ENCODE results near the gene WDR75. TPM values are rescaled to one million over a fixed set of nuclear protein-coding genes. Genes with fewer than 3 reads are reported as not detected.

Gene WDR75
- 65.5 TPM for total RNA-seq

DNA sequence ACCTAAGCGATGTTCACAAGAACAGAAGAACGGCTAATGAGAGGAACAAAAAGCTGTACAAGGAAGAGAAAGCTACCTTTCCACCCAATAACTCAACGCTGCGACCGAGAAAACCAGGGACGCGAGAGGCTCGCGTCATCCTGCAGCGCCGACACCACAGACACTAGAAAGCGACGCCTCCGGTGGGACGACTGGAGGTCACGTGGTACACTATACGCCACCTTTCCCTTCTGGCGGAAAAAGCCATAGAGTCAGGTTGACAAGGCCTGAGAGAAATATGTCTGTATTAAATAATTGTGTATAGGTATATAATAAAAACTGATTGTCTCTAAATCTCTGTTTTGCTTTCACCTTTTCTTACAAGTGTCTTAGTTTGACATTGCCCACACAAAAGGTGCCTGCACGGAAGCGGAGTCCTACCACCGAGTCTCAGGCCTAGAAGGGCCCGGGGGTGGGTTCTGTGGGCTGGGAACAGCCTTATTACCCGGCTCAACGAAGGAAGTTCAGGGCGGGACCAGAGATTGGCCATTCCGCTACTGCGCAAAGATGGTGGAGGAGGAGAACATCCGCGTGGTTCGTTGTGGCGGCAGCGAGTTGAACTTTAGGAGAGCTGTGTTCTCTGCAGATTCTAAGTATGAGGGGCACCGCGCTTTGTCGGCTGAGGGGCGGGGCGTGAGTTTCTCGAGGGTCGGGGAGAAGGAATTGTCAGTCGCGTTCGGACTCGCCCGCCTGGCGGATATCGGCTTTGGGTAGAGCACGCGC is at the start of gene WDR75:
WDR75 (plus strand) TSS at position 528 of the 762 bp plus-strand sequence; CDS start at position 547, 19 bp downstream.

Other genes starting within 250 kb of the WDR75 start
- 51.0 TPM for gene SLC40A1, start 139.3 kb downstream of the WDR75 start, total RNA-seq
- 89.0 TPM for gene ASNSD1, start 220.0 kb downstream of the WDR75 start, total RNA-seq
- 42.7 TPM for gene ANKAR, start 233.2 kb downstream of the WDR75 start, total RNA-seq